H1 (cell line): ENCODE data around the gene CD46. TPM values are rescaled to one million over a fixed set of nuclear protein-coding genes. Genes with fewer than 3 reads are reported as not detected.

Experiments
- CTCF ChIA-PET: fragments of 300-600 bp; sonication (Branson Sonifier 250); formaldehyde crosslinking; loops from one replicate; lab custom pipeline; 2021; ENCODE audit not compliant: partially characterized antibody; lab: Charles Lee
- POLR2A ChIA-PET: fragments of 300-600 bp; sonication (Branson Sonifier 250); formaldehyde crosslinking; loops from one replicate; lab custom pipeline; 2021; ENCODE audit warnings: inconsistent platforms; ENCODE audit not compliant: partially characterized antibody; lab: Charles Lee
- DNase-seq, 2 experiments: peaks; one replicate each; pipeline versions ENCODE4 v3.0.0 to v3.0.0-alpha.2; 2010 to 2022; ENCODE audit warnings: low spot score in 2 of 2, low read depth in 1 of 2, mixed read lengths in 1 of 2
- FAIRE-seq: peaks from 2 replicates; lab custom pipeline; 2011; peaks lifted over from hg19 to GRCh38; lab: Jason Lieb, UNC
- H2AFZ ChIP-seq: 2 replicates; pipeline ENCODE4 v1.8.1; 2012; ENCODE audit warnings: low read length, inconsistent platforms
- H2AK5ac ChIP-seq: 2 replicates; pipeline ENCODE4 v1.6.1; 2013; ENCODE audit warnings: low read depth, low read length
- H2BK120ac ChIP-seq: replicated peaks from 2 replicates; pipeline ENCODE3; 2013; ENCODE audit warnings: low read depth, low read length, inconsistent platforms
- H2BK12ac ChIP-seq: 2 replicates; pipeline ENCODE4 v1.6.1; 2013; ENCODE audit warnings: low read depth, low read length
- H2BK15ac ChIP-seq: 2 replicates; pipeline ENCODE4 v1.6.1; 2013; ENCODE audit warnings: low read length
- H2BK20ac ChIP-seq: 2 replicates; pipeline ENCODE4 v1.6.1; 2013; ENCODE audit warnings: low read length
- H2BK5ac ChIP-seq: 2 replicates; pipeline ENCODE4 v1.6.1; 2013; ENCODE audit warnings: low read depth, low read length
- H3K14ac ChIP-seq: 2 replicates; pipeline ENCODE4 v1.6.1; 2013; ENCODE audit warnings: inconsistent platforms; ENCODE audit not compliant: insufficient read length
- H3K18ac ChIP-seq: 2 replicates; pipeline ENCODE4 v1.6.1; 2013; ENCODE audit warnings: low read length; ENCODE audit errors: extremely low read depth
- H3K23ac ChIP-seq: 2 replicates; pipeline ENCODE4 v1.6.1; 2013; ENCODE audit warnings: inconsistent platforms; ENCODE audit not compliant: insufficient read length
- H3K23me2 ChIP-seq: 2 replicates; pipeline ENCODE4 v1.6.1; 2013; ENCODE audit warnings: low read depth, low read length
- H3K27ac ChIP-seq: 2 replicates; pipeline ENCODE4 v1.6.1; 2011; ENCODE audit warnings: low read depth, low read length, inconsistent platforms
- H3K27me3 ChIP-seq, 4 experiments: replicated peaks in 1 of 4; 1 replicate in 1 of 4; 2 replicates in 3 of 4; pipeline versions ENCODE4 v1.6.1 to v1.8.1; 2011 to 2013; ENCODE audit warnings: low read length in 3 of 4, mild to moderate bottlenecking in 3 of 4, inconsistent platforms in 2 of 4, mixed read lengths in 2 of 4, moderate library complexity in 1 of 4; ENCODE audit not compliant: control insufficient read depth in 3 of 4, insufficient read depth in 3 of 4; ENCODE audit errors: extremely low read depth in 1 of 4
- H3K36me3 ChIP-seq, 4 experiments: 2 replicates each; pipeline versions ENCODE4 v1.6.1 to v1.8.1; 2011 to 2013; ENCODE audit warnings: mild to moderate bottlenecking in 4 of 4, low read length in 3 of 4, moderate library complexity in 2 of 4, control low read depth in 1 of 4, inconsistent platforms in 1 of 4; ENCODE audit not compliant: insufficient read depth in 4 of 4, control insufficient read depth in 2 of 4
- H3K4ac ChIP-seq: replicated peaks from 2 replicates; pipeline ENCODE3; 2013; ENCODE audit warnings: low read length, low read depth, mixed read lengths, inconsistent platforms; ENCODE audit not compliant: insufficient read length
- H3K4me1 ChIP-seq, 4 experiments: replicated peaks in 1 of 4; 1 replicate in 1 of 4; 2 replicates in 3 of 4; pipeline versions ENCODE4 v1.6.1 to v1.8.1; 2011 to 2013; ENCODE audit warnings: low read length in 3 of 4, inconsistent platforms in 2 of 4, mixed read lengths in 1 of 4; ENCODE audit not compliant: insufficient read depth in 4 of 4, control insufficient read depth in 3 of 4
- H3K4me2 ChIP-seq, 2 experiments: 2 replicates each; pipeline versions ENCODE4 v1.6.1 to v1.8.1; 2011 to 2013; ENCODE audit warnings: low read depth in 2 of 2, low read length in 2 of 2, control low read depth in 1 of 2, inconsistent platforms in 1 of 2, mild to moderate bottlenecking in 1 of 2; ENCODE audit not compliant: insufficient read depth in 1 of 2
- H3K4me3 ChIP-seq, 4 experiments: fragments of 200-600, 300-600 bp in 1 of 4; sonication (generic), shearing (Covaris generic), sonication (Bioruptor Twin) in 1 of 4; 2 replicates each; pipeline versions ENCODE4 v1.5.1 to v1.8.1; 2011 to 2016; ENCODE audit warnings: low read length in 4 of 4, low read depth in 3 of 4, control low read depth in 2 of 4, inconsistent platforms in 2 of 4, mild to moderate bottlenecking in 2 of 4, mixed read lengths in 1 of 4, moderate library complexity in 1 of 4; ENCODE audit not compliant: insufficient read depth in 2 of 4; ENCODE audit errors: extremely low read depth in 1 of 4
- H3K56ac ChIP-seq: replicated peaks from 2 replicates; pipeline ENCODE3; 2013; ENCODE audit warnings: low read depth, mild to moderate bottlenecking, mixed read lengths, low read length, inconsistent platforms; ENCODE audit not compliant: insufficient read length
- H3K79me1 ChIP-seq: 2 replicates; pipeline ENCODE4 v1.6.1; 2013; ENCODE audit warnings: low read depth, low read length, control low read depth
- H3K79me2 ChIP-seq, 2 experiments: 2 replicates each; pipeline versions ENCODE4 v1.6.1 to v1.8.1; 2012 to 2013; ENCODE audit warnings: low read length in 2 of 2, mild to moderate bottlenecking in 2 of 2, inconsistent platforms in 1 of 2; ENCODE audit not compliant: insufficient read depth in 2 of 2, control insufficient read depth in 1 of 2
- H3K9ac ChIP-seq, 4 experiments: replicated peaks in 1 of 4; 1 replicate in 1 of 4; 2 replicates in 3 of 4; pipeline versions ENCODE4 v1.6.1 to v1.8.1; 2011 to 2013; ENCODE audit warnings: low read depth in 3 of 4, low read length in 3 of 4, control low read depth in 2 of 4, mild to moderate bottlenecking in 2 of 4, moderate library complexity in 2 of 4, inconsistent platforms in 1 of 4; ENCODE audit errors: extremely low read depth in 1 of 4
- H3K9me3 ChIP-seq, 2 experiments: 2 replicates each; pipeline versions ENCODE4 v1.6.1 to v1.8.1; 2012 to 2013; ENCODE audit warnings: mild to moderate bottlenecking in 2 of 2, moderate library complexity in 2 of 2, control low read depth in 1 of 2, inconsistent platforms in 1 of 2, low read depth in 1 of 2, low read length in 1 of 2, mixed read lengths in 1 of 2; ENCODE audit not compliant: insufficient read depth in 2 of 2
- H4K20me1 ChIP-seq, 2 experiments: replicated peaks in 1 of 2; 2 replicates each; pipeline versions ENCODE3 to v1.8.1; 2011 to 2013; ENCODE audit warnings: inconsistent platforms in 2 of 2, low read length in 2 of 2, mild to moderate bottlenecking in 1 of 2; ENCODE audit not compliant: insufficient read depth in 2 of 2, control insufficient read depth in 1 of 2
- H4K5ac ChIP-seq: 2 replicates; pipeline ENCODE4 v1.6.1; 2013; ENCODE audit warnings: low read length, low read depth, mixed read lengths, inconsistent platforms; ENCODE audit not compliant: insufficient read length
- H4K8ac ChIP-seq: 2 replicates; pipeline ENCODE4 v1.8.0; 2013; ENCODE audit warnings: mild to moderate bottlenecking, moderate library complexity, low read length, inconsistent platforms; ENCODE audit not compliant: insufficient read depth; ENCODE audit errors: extremely low read depth
- H4K91ac ChIP-seq: replicated peaks from 2 replicates; pipeline ENCODE3; 2013; ENCODE audit warnings: low read length, mixed read lengths, inconsistent platforms; ENCODE audit not compliant: insufficient read length
- BRCA1 ChIP-seq: IDR thresholded peaks from 2 replicates; pipeline ENCODE4 v1.6.1; 2012; ENCODE audit warnings: low read depth, low read length, improper control_type of control experiment
- POLR2AphosphoS5 ChIP-seq: IDR thresholded peaks from 2 replicates; pipeline ENCODE4 v1.6.1; 2011; ENCODE audit warnings: low read depth, low read length
- TBP ChIP-seq: IDR thresholded peaks from 2 replicates; pipeline ENCODE4 v1.6.1; 2011; ENCODE audit warnings: low read depth, low read length, improper control_type of control experiment
- WGBS, 2 experiments: shearing (Covaris generic) in 1 of 2; methylation state at CpG; one replicate each; pipeline versions ENCODE4 v1.1.6 to v1.1.7; 2013 to 2015; ENCODE audit warnings: low lambda C conversion rate in 2 of 2, mixed read lengths in 2 of 2, inconsistent platforms in 1 of 2, low coverage in 1 of 2, missing lambda C conversion rate in 1 of 2; ENCODE audit not compliant: insufficient replicate concordance in 2 of 2, insufficient coverage in 1 of 2, insufficient read length in 1 of 2; ENCODE audit errors: extremely low coverage in 1 of 2, missing lambda C conversion rate in 1 of 2; 5-methylcytosine and 5-hydroxymethylcytosine counted together
- polyA plus RNA-seq, 7 experiments: library from polyadenylated mRNA; depleted of rRNA in 3 of 7; stranded (reverse) in 5 of 7; unstranded in 2 of 7; fragments of >200 nt in 5 of 7; fragments of 200-250 nt in 2 of 7; gene quantifications; 1 replicate in 5 of 7; 2 replicates in 1 of 7; 4 replicates in 1 of 7; pipeline versions ENCODE4 v1.2.1 to v1.2.3, GENCODE V29; 2011 to 2013; ENCODE audit warnings: missing spikeins in 2 of 7, mixed read lengths in 2 of 7
- total RNA-seq: library from RNA; stranded (reverse); fragmentation: NEBNext Ultra II Directional; extraction: Animal tissue kit (Norgen Biotek cat#: 25700); gene quantifications from 2 replicates; pipeline ENCODE4 v1.2.1, GENCODE V29; 2021

CD46 gene
- total and polyA plus RNA-seq, 2 of the 8 experiments (the other 6 are each of a cell fraction or from before 2014, with no cell fraction given), result 60.9 to 113 TPM

DNA sequence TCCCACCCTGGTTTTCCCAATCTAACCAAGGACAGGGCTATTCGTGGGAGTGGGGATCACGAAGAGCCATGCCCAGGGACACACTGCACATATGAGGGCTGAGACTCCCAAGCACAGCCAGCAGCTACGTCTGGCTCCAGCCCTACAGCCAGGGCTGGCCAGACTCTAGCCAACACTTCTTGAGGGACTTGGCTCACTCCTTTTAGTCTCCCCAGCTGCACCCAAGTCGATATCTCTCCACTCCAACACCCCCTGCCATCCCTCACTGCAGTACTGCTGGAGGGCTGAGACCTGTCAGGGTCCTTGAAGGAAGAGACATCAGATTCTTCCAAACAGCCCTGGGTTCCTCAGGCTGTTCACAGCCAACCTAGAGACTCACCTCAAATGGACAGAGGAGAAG lies 62.6 kb downstream of the CD46 start:
- Histone ChIP-seq H2BK5ac (no peak overlapping the region), H3K27ac (no peak overlapping the region), H3K23ac (no peak overlapping the region), H3K56ac (no peak overlapping the region), H3K79me2 (no peaks in the 10 kb centered on the region), H4K8ac (no peak overlapping the region), H3K14ac (no peak overlapping the region), H3K23me2 (no peaks in the 10 kb centered on the region), H3K18ac (no peak overlapping the region), H3K9me3 (no peaks in the 10 kb centered on the region), H2BK120ac (no peak overlapping the region), H2BK12ac (no peak overlapping the region), H4K5ac (no peak overlapping the region), H3K4ac (no peak overlapping the region), H3K36me3 (no peaks in the 10 kb centered on the region), H2AFZ (no peak overlapping the region), H3K9ac (no peak overlapping the region), H4K91ac (no peak overlapping the region), H2BK20ac (no peak overlapping the region), H4K20me1 (no peaks in the 10 kb centered on the region), H2AK5ac (no peak overlapping the region), H3K4me2 (no peak overlapping the region), H3K4me1 (no peaks in the 10 kb centered on the region), H3K27me3 (no peaks in the 10 kb centered on the region), H3K79me1 (no peaks in the 10 kb centered on the region), H3K4me3 (no peak overlapping the region), H2BK15ac (no peak overlapping the region)
- 90% methylated on average over 4 of the region's 4 CpGs; no CpG with 5 or more reads in 1 of the 2 experiments for WGBS, 2 experiments
- TF ChIP-seq TBP (no peak), POLR2AphosphoS5 (no peak), BRCA1 (no peak)
- DNase-seq (no peak), FAIRE-seq (no peak)
- POLR2A ChIA-PET, result no interaction called here
- CTCF ChIA-PET, result interaction anchor here (0.7 kb wide), 1 partner anchor 1640 kb away, joined by 3 read pairs; no protein-coding TSS in a partner anchor
